T-helper 2 cell (primary cell): ENCODE data around the gene KRTAP9-4.
"Not testable (repeated sequence)": the region's sequence is repeated elsewhere in the genome, so short reads cannot be mapped to it uniquely, and the experiment has no call there.

Experiments
- DNase-seq, 5 experiments: peaks; one replicate each; pipeline versions ENCODE4 v3.0.0 to v3.0.0-alpha.2; 2012 to 2022
- total RNA-seq, 2 donors: gene quantifications; one replicate each; lab custom pipeline; 2026; lab: John Stamatoyannopoulos, UW

KRTAP9-4 gene
- 0 reads per million in 2 donors for total RNA-seq

- DNase-seq = not testable (repeated sequence)
Measured at GRCh38 chr17:41249637-41250240, at the start of gene KRTAP9-4. Gene KRTAP9-4, plus strand, starts transcription at chr17:41249687. Its CDS starts 34 bp downstream, at chr17:41249721.

- DNase-seq = no peak
Measured at GRCh38 chr17:41211845-41212466, 37.5 kb upstream of the KRTAP9-4 start.

- DNase-seq = no peak
Measured at GRCh38 chr17:41212524-41213169, 36.8 kb upstream of the KRTAP9-4 start.

- DNase-seq = no peak
Measured at GRCh38 chr17:41215681-41216080, 33.8 kb upstream of the KRTAP9-4 start.

GRCh38 chr17:41223821-41224220 is 25.7 kb upstream of the KRTAP9-4 start:
- DNase-seq = no peak

- no peak for DNase-seq
Measured at GRCh38 chr17:41226051-41226450, 23.4 kb upstream of the KRTAP9-4 start.

GRCh38 chr17:41226598-41227095 is 22.8 kb upstream of the KRTAP9-4 start, which contains the start of gene KRTAP9-2:
Gene KRTAP9-2, plus strand, starts transcription at chr17:41226648. Its CDS starts 7 bp downstream, at chr17:41226655.
- not testable (repeated sequence) for DNase-seq

- DNase-seq = no peak
Measured at GRCh38 chr17:41230094-41230493, 19.4 kb upstream of the KRTAP9-4 start.

- DNase-seq = no peak
Measured at GRCh38 chr17:41231731-41232130, 17.8 kb upstream of the KRTAP9-4 start.

- DNase-seq = not testable (repeated sequence)
Measured at GRCh38 chr17:41232399-41233105, 16.9 kb upstream of the KRTAP9-4 start, which contains the start of gene KRTAP9-3. Gene KRTAP9-3, plus strand, starts transcription at chr17:41232449. Its CDS starts 53 bp downstream, at chr17:41232502.

- not testable (repeated sequence) for DNase-seq
Measured at GRCh38 chr17:41237116-41237515, 12.4 kb upstream of the KRTAP9-4 start.

GRCh38 chr17:41237949-41238437 is 11.5 kb upstream of the KRTAP9-4 start, which contains the start of gene KRTAP9-8:
Gene KRTAP9-8, plus strand, starts transcription at chr17:41237999. Its CDS starts 53 bp downstream, at chr17:41238052.
- not testable (repeated sequence) for DNase-seq

GRCh38 chr17:41246995-41247787 is 2.3 kb upstream of the KRTAP9-4 start:
- DNase-seq = not testable (repeated sequence)

GRCh38 chr17:41251261-41251660 is 1.8 kb downstream of the KRTAP9-4 start:
- no peak for DNase-seq

GRCh38 chr17:41254861-41255260 is 5.4 kb downstream of the KRTAP9-4 start:
- no peak for DNase-seq

GRCh38 chr17:41255381-41256290 is 6.1 kb downstream of the KRTAP9-4 start, which contains the start of gene KRTAP9-9:
Gene KRTAP9-9, plus strand, starts transcription at chr17:41255384.
- DNase-seq = not testable (repeated sequence)

- DNase-seq = no peak
Measured at GRCh38 chr17:41256291-41256685, 6.8 kb downstream of the KRTAP9-4 start.

GRCh38 chr17:41258406-41258805 is 8.9 kb downstream of the KRTAP9-4 start:
- DNase-seq = no peak

GRCh38 chr17:41263212-41263611 is 13.7 kb downstream of the KRTAP9-4 start:
- no peak for DNase-seq

GRCh38 chr17:41264599-41264998 is 15.1 kb downstream of the KRTAP9-4 start:
- DNase-seq = no peak
